Left ventricle myocardium inferior (tissue), 1 donor: ENCODE results near the gene ZNF775. TPM values are rescaled to one million over a fixed set of nuclear protein-coding genes. Genes with fewer than 3 reads are reported as not detected.

Experiments
- DNase-seq: peaks from one replicate; pipeline ENCODE4 v3.0.0-alpha.2; 2020
- H3K27ac ChIP-seq: fragments of 200-600 bp; replicated peaks from 2 replicates; pipeline ENCODE4 v1.8.0; 2021
- H3K27me3 ChIP-seq: fragments of 200-600 bp; 2 replicates; pipeline ENCODE4 v1.8.0; 2021; ENCODE audit warnings: low read depth
- H3K36me3 ChIP-seq: fragments of 200-600 bp; 2 replicates; pipeline ENCODE4 v1.8.0; 2021
- H3K4me1 ChIP-seq: fragments of 200-600 bp; 2 replicates; pipeline ENCODE4 v1.8.0; 2021
- H3K4me3 ChIP-seq: fragments of 200-600 bp; 2 replicates; pipeline ENCODE4 v1.8.0; 2021; ENCODE audit warnings: mild to moderate bottlenecking, moderate library complexity
- H3K9me3 ChIP-seq: fragments of 200-600 bp; replicated peaks from 2 replicates; pipeline ENCODE4 v1.8.0; 2021
- intact Hi-C: fragments of 100-400 bp; cut with micrococcal nuclease; formaldehyde crosslinking; loops from one replicate; pipeline ENCODE4 v1.11.0; 2022
- total RNA-seq: library from RNA; stranded (reverse); fragmentation: NEBNext Ultra II Directional; extraction: Animal tissue kit (Norgen Biotek cat#: 25700); gene quantifications from one replicate; pipeline ENCODE4 v1.2.1, GENCODE V29; 2021
- TF ChIP-seq, protein P1 (sequence below): fragments of 200-600 bp; IDR thresholded peaks from 2 replicates; pipeline ENCODE4 v1.8.0; 2021; ENCODE audit warnings: antibody characterized with exemption, mild to moderate bottlenecking, borderline replicate concordance
- donor health status: DM: no; HTN: yes; CAD: no; lungs with severe emphysema.

The ZNF775 gene
- total RNA-seq, 1 donor from 2014 or later = 3.1 TPM

- Histone ChIP-seq H3K9me3 (no peaks in the 10 kb centered on the region), H3K4me1 (peaks cover 35% of the 10 kb centered on the region), H3K36me3 (no peaks in the 10 kb centered on the region), H3K27me3 (peaks cover 32% of the 10 kb centered on the region), H3K4me3 (no peak overlapping the region), H3K27ac (no peak overlapping the region)
- TF ChIP-seq, protein P1, sequence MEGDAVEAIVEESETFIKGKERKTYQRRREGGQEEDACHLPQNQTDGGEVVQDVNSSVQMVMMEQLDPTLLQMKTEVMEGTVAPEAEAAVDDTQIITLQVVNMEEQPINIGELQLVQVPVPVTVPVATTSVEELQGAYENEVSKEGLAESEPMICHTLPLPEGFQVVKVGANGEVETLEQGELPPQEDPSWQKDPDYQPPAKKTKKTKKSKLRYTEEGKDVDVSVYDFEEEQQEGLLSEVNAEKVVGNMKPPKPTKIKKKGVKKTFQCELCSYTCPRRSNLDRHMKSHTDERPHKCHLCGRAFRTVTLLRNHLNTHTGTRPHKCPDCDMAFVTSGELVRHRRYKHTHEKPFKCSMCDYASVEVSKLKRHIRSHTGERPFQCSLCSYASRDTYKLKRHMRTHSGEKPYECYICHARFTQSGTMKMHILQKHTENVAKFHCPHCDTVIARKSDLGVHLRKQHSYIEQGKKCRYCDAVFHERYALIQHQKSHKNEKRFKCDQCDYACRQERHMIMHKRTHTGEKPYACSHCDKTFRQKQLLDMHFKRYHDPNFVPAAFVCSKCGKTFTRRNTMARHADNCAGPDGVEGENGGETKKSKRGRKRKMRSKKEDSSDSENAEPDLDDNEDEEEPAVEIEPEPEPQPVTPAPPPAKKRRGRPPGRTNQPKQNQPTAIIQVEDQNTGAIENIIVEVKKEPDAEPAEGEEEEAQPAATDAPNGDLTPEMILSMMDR = no peak
- DNase-seq = no peak
- intact Hi-C loops = no loop called here
These were observed 41.5 kb upstream of the ZNF775 start for GRCh38 chr7:150337659-150338081.

GRCh38 chr7:150338166-150338829 lies 40.8 kb upstream of the ZNF775 start:
- TF ChIP-seq, protein P1 = no peak
- Histone ChIP-seq H3K4me3 (no peak overlapping the region), H3K4me1 (peaks cover 35% of the 10 kb centered on the region), H3K9me3 (no peaks in the 10 kb centered on the region), H3K27me3 (peaks cover 38% of the 10 kb centered on the region), H3K36me3 (no peaks in the 10 kb centered on the region), H3K27ac (no peak overlapping the region)
- DNase-seq = no peak
- intact Hi-C loops = no loop called here

- peaks cover 8% of the 10 kb centered on the region for H3K9me3 ChIP-seq
- H3K4me1 ChIP-seq = peaks cover 35% of the 10 kb centered on the region
- H3K27me3 ChIP-seq = peaks cover 50% of the 10 kb centered on the region
- no peaks in the 10 kb centered on the region for H3K36me3 ChIP-seq
- H3K27ac ChIP-seq = no peak overlapping the region
- intact Hi-C loops = no loop called here
- no peak for DNase-seq
- H3K4me3 ChIP-seq = peak overlapping the region; percentile 67
- TF ChIP-seq, protein P1 = no peak
These were observed 39.7 kb upstream of the ZNF775 start for GRCh38 chr7:150339409-150339809.

- DNase-seq = peak; percentile 60
- intact Hi-C loops = no loop called here
- H3K4me1 ChIP-seq = peaks cover 35% of the 10 kb centered on the region
These were observed 38.9 kb upstream of the ZNF775 start for GRCh38 chr7:150340024-150340749.

DNA sequence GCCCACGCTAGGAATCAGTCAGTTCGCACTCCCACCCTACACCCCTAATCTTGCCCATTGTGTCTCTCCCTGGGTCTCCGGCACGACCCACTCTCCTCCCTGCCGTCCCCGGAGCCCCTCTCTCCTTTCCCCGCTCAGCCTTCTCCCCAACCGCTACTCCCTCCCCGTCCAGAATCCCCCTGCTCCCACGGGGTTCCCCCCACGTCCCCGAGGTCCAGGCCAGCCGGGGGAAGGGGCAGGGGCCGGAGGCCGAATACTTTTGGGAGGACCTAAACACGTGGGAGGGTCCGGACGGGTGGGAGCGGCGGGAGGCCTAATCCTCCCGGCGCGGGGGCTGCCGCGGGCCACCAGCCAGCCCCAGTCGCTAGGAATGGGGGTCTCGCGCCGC lies 38.3 kb upstream of the ZNF775 start:
- peak overlapping the region; percentile 56 for H3K27ac ChIP-seq
- TF ChIP-seq, protein P1 = no peak
- peaks cover 31% of the 10 kb centered on the region for H3K4me1 ChIP-seq
- H3K36me3 ChIP-seq = no peaks in the 10 kb centered on the region
- peaks cover 15% of the 10 kb centered on the region for H3K9me3 ChIP-seq
- H3K27me3 ChIP-seq = peaks cover 56% of the 10 kb centered on the region
- H3K4me3 ChIP-seq = peak overlapping the region; percentile 67
- intact Hi-C loops = no loop called here
- no peak for DNase-seq

More at GRCh38 chr7:150340024-150340749, 38.9 kb upstream of the ZNF775 start:
- TF ChIP-seq, protein P1 = peak; percentile 13
- H3K4me3 ChIP-seq = peak overlapping the region; percentile 67
- no peaks in the 10 kb centered on the region for H3K36me3 ChIP-seq
- H3K9me3 ChIP-seq = peaks cover 15% of the 10 kb centered on the region
- peak overlapping the region; percentile 56 for H3K27ac ChIP-seq
- peaks cover 52% of the 10 kb centered on the region for H3K27me3 ChIP-seq
